ENCODE results near the gene C11orf68. TPM values are rescaled to one million over a fixed set of nuclear protein-coding genes. Genes with fewer than 3 reads are reported as not detected.

The C11orf68 gene
- total RNA-seq, 2 experiments from 2014 or later = 10.7 to 28.1 TPM

- H2AFZ ChIP-seq (ENCODE audit: low read length) = peak overlapping the region; percentile 30; the same call in 1 of the 2 replicates
- H3K27ac ChIP-seq (ENCODE audit: low read depth, low read length, poor library complexity, severe bottlenecking) = peak overlapping the region; percentile 80
- H3K36me3 ChIP-seq (ENCODE audit: insufficient read depth, low read length) = peaks cover 5% of the 10 kb centered on the region; the same call in 1 of the 2 replicates
- H3K9me3 ChIP-seq (ENCODE audit: low read length) = no peaks in the 10 kb centered on the region
- TF ChIP-seq CTCF (conservative IDR thresholded peaks at IDR 0.05; ENCODE audit: low read length) (peak; percentile 39; the same call in 1 of the 2 replicates), EZH2phosphoT487 (IDR thresholded peaks at IDR 0.05; ENCODE audit: borderline replicate concordance, low read depth, low read length) (no peak)
- peaks cover 25% of the 10 kb centered on the region for H3K79me2 ChIP-seq (ENCODE audit: insufficient read depth, low read depth, low read length)
- no TSS peak for BruUV-seq (replicated peaks)
- peak overlapping the region; percentile 97 for H3K4me2 ChIP-seq (ENCODE audit: low read length)
- peaks cover 40% of the 10 kb centered on the region for H3K4me1 ChIP-seq (ENCODE audit: insufficient read depth, low read length, poor library complexity, severe bottlenecking)
- peaks cover 5% of the 10 kb centered on the region; the same call in 1 of the 2 replicates for H4K20me1 ChIP-seq (ENCODE audit: insufficient read depth, low read length)
- intact Hi-C loops (cut with micrococcal nuclease; ENCODE audit: unreplicated experiment) = loop anchor here (5.0 kb wide), 2 partner anchors 108 to 158 kb away; partner anchors contain the start of genes BANF1, EIF1AD and SF3B2
- ChIA-PET POLR2A (interaction anchor here (0.7 to 1.1 kb wide), 3 partner anchors 10 to 182 kb away, joined by 3 to 9 read pairs (median 3); partner anchors contain the start of genes KAT5 and MUS81), CTCF (ENCODE audit: unreplicated experiment) (interaction anchor here (0.6 to 1.2 kb wide), 2 partner anchors 9 to 34 kb away, joined by 3 read pairs; no protein-coding TSS in a partner anchor)
- no peaks in the 10 kb centered on the region for H3K9me2 ChIP-seq (ENCODE audit: insufficient read depth, low read length)
- peak overlapping the region; percentile 93 for H3K4me3 ChIP-seq (ENCODE audit: low read depth, low read length, poor library complexity, severe bottlenecking)
- peak; percentile 64 for DNase-seq (ENCODE audit: low spot score)
Measured at GRCh38 chr11:65894034-65894591, 24.7 kb downstream of the C11orf68 start.

GRCh38 chr11:65892661-65893317, 26.1 kb downstream of the C11orf68 start:
- TF ChIP-seq CTCF (conservative IDR thresholded peaks at IDR 0.05; ENCODE audit: low read length) = no peak
- no peak for TF ChIP-seq EZH2phosphoT487 (IDR thresholded peaks at IDR 0.05; ENCODE audit: borderline replicate concordance, low read depth, low read length)
- peak overlapping the region; percentile 86 for H3K27ac ChIP-seq (ENCODE audit: low read depth, low read length, poor library complexity, severe bottlenecking)
- BruUV-seq (replicated peaks) = no TSS peak
- peaks cover 5% of the 10 kb centered on the region; the same call in 1 of the 2 replicates for H3K36me3 ChIP-seq (ENCODE audit: insufficient read depth, low read length)
- H2AFZ ChIP-seq (ENCODE audit: low read length) = no peak overlapping the region
- no peak for DNase-seq (ENCODE audit: low spot score)
- H4K20me1 ChIP-seq (ENCODE audit: insufficient read depth, low read length) = peaks cover 5% of the 10 kb centered on the region; the same call in 1 of the 2 replicates
- no peaks in the 10 kb centered on the region for H3K9me3 ChIP-seq (ENCODE audit: low read length)
- H3K79me2 ChIP-seq (ENCODE audit: insufficient read depth, low read depth, low read length) = peaks cover 27% of the 10 kb centered on the region
- POLR2A ChIA-PET = interaction anchor here (0.6 to 0.7 kb wide), 3 partner anchors 9 to 1236 kb away, joined by 3 to 4 read pairs (median 3); no protein-coding TSS in a partner anchor
- CTCF ChIA-PET (ENCODE audit: unreplicated experiment) = no interaction called here
- intact Hi-C loops (cut with micrococcal nuclease; ENCODE audit: unreplicated experiment) = loop anchor here (5.0 kb wide), 2 partner anchors 110 to 160 kb away; partner anchors contain the start of genes BANF1, EIF1AD and SF3B2
- H3K4me2 ChIP-seq (ENCODE audit: low read length) = peak overlapping the region; percentile 97
- peak overlapping the region; percentile 93 for H3K4me3 ChIP-seq (ENCODE audit: low read depth, low read length, poor library complexity, severe bottlenecking)
- H3K9me2 ChIP-seq (ENCODE audit: insufficient read depth, low read length) = no peaks in the 10 kb centered on the region
- peaks cover 42% of the 10 kb centered on the region for H3K4me1 ChIP-seq (ENCODE audit: insufficient read depth, low read length, poor library complexity, severe bottlenecking)
